Measurements from ENCODE around the gene EEF2. TPM values are rescaled to one million over a fixed set of nuclear protein-coding genes. Genes with fewer than 3 reads are reported as not detected.
A peak's percentile ranks its signal among the peaks of the same experiment; 100 is the strongest.
"Not testable (repeated sequence)": the region's sequence is repeated elsewhere in the genome, so short reads cannot be mapped to it uniquely, and the experiment has no call there.

EEF2 gene
- total RNA-seq, 4 donors from 2014 or later, result 1,701 to 2,714 (median 2,440) TPM

GRCh38 chr19:3968556-3969434 is 16.5 kb downstream of the EEF2 start:
- intact Hi-C loops (cut with DNase I; ENCODE audit: low total_unique reads), result loop anchor here (2.0 kb wide), 1 partner anchor 14 kb away; no protein-coding TSS in a partner anchor
- H3K27ac ChIP-seq, result peak overlapping the region; percentile 97 to 100 (median 98)
- TF ChIP-seq POLR2A (IDR thresholded peaks at IDR 0.05), result peak in 1 of 2 donors; percentile 62
- no peak for TF ChIP-seq CTCF (IDR thresholded peaks at IDR 0.05 in 4 of 5, conservative IDR thresholded peaks at IDR 0.05 in 1 of 5)
- ATAC-seq (peak; percentile 72 to 82), DNase-seq (peak; percentile 82 to 93)
- no peaks in the 10 kb centered on the region for H3K27me3 ChIP-seq
- H3K4me1 ChIP-seq, result peaks cover 42% of the 10 kb centered on the region in 2 donors
- H3K9me3 ChIP-seq, result no peaks in the 10 kb centered on the region
- peak overlapping the region in 3 of 4 donors; percentile 1 to 92 (median 79) for H3K4me3 ChIP-seq
- in situ Hi-C loops (cut with MboI; ENCODE audit: low sequenced_read_pairs in 4 of 4), result no loop called here
- peaks cover 0 to 34% of the 10 kb centered on the region in 2 donors for H3K36me3 ChIP-seq

- peaks cover 0 to 42% of the 10 kb centered on the region in 2 donors for H3K36me3 ChIP-seq
- peak overlapping the region in 1 of 4 donors; percentile 4 for H3K4me3 ChIP-seq
- H3K4me1 ChIP-seq, result peaks cover 42% of the 10 kb centered on the region in 2 donors
Measured at GRCh38 chr19:3967983-3968382, 17.3 kb downstream of the EEF2 start.

GRCh38 chr19:3966051-3967017 is 18.9 kb downstream of the EEF2 start:
- Histone ChIP-seq H3K4me3 (no peak overlapping the region), H3K36me3 (peaks cover 0 to 56% of the 10 kb centered on the region in 2 donors), H3K27me3 (no peaks in the 10 kb centered on the region), H3K4me1 (peaks cover 41 to 42% of the 10 kb centered on the region in 2 donors), H3K9me3 (no peaks in the 10 kb centered on the region), H3K27ac (peak overlapping the region; percentile 97 to 100 (median 98))
- DNase-seq (no peak), ATAC-seq (no peak)
- no peak for TF ChIP-seq POLR2A (IDR thresholded peaks at IDR 0.05)
- TF ChIP-seq CTCF (IDR thresholded peaks at IDR 0.05 in 4 of 5, conservative IDR thresholded peaks at IDR 0.05 in 1 of 5), result no peak
- intact Hi-C loops (cut with DNase I; ENCODE audit: low total_unique reads), result no loop called here
- in situ Hi-C loops (cut with MboI; ENCODE audit: low sequenced_read_pairs in 4 of 4), result no loop called here

More at GRCh38 chr19:3967983-3968382, 17.3 kb downstream of the EEF2 start:
- DNase-seq; H3K27me3 ChIP-seq; H3K9me3 ChIP-seq; in situ Hi-C loops (cut with MboI; ENCODE audit: low sequenced_read_pairs in 4 of 4); ATAC-seq: not testable (repeated sequence)
- intact Hi-C loops (cut with DNase I; ENCODE audit: low total_unique reads), result loop anchor here (2.0 kb wide), 1 partner anchor 13 kb away; no protein-coding TSS in a partner anchor
- peak overlapping the region; percentile 97 to 100 (median 98) for H3K27ac ChIP-seq

DNA sequence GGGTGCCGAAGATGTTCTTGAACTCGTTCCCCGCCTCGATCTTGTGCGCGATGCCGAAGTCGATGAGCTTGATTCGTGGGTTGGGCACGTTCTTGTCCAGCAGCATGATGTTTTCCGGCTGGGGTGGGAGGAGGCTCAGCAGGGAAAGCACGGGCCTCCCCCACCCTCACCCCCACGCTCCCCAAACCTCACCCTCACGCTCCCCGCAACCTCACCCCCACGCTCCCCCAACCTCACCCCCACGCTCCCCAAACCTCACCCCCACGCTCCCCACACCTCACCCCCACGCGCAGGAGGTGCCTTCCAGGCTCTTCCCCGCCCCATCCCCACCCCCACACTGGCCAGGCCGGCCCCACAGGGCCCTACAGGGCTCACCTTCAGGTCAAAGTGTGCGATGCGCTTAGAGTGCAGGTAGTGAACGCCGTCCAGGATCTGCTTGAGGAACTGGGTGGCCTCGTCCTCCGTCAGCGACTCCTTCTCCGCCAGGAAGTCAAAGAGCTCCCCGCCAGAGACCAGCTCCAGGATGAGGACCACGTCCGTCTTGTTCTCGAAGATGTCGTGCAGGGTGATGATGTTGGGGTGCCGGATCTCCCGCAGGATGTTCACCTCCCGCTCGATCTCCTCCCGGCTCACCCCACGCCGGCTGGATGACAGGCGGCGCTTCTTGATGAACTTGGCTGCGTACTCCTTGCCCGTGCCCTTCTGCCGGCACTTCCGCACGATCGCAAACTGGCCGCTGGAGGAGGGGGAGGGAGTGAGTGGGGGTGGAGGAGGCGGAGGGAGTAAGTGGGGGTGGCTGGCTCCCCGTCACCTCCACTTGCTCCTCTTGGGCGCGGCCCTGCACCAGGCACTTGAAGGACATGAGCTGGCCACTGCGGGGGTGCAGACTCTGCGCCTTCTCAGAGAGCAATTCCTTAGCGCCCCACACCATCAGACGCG is 20.7 kb downstream of the EEF2 start:
- Histone ChIP-seq H3K27ac (peak overlapping the region; percentile 42 to 100 (median 98)), H3K9me3 (no peaks in the 10 kb centered on the region), H3K4me1 (peaks cover 29 to 37% of the 10 kb centered on the region in 2 donors), H3K27me3 (no peaks in the 10 kb centered on the region), H3K36me3 (peaks cover 0 to 74% of the 10 kb centered on the region in 2 donors), H3K4me3 (no peak overlapping the region)
- no peak for DNase-seq
- in situ Hi-C loops (cut with MboI; ENCODE audit: low sequenced_read_pairs in 4 of 4), result no loop called here
- TF ChIP-seq CTCF (IDR thresholded peaks at IDR 0.05 in 4 of 5, conservative IDR thresholded peaks at IDR 0.05 in 1 of 5) (no peak), POLR2A (IDR thresholded peaks at IDR 0.05) (no peak)
- ATAC-seq, result no peak
- intact Hi-C loops (cut with DNase I; ENCODE audit: low total_unique reads), result no loop called here
